HG03095 (cell line): ENCODE measurements around the gene DCAF15.

Experiments used
- ATAC-seq: cut with Tn5 transposase; IDR thresholded peaks from one replicate; pipeline ENCODE4 v1.9.1; 2021; ENCODE audit warnings: moderate library complexity; ENCODE audit not compliant: unreplicated experiment

DCAF15 gene

GRCh38 chr19:13929956-13930355 lies 22.4 kb upstream of the DCAF15 start:
- ATAC-seq = no peak

- ATAC-seq = no peak
These were observed 21.9 kb upstream of the DCAF15 start for GRCh38 chr19:13930402-13930801.

DNA sequence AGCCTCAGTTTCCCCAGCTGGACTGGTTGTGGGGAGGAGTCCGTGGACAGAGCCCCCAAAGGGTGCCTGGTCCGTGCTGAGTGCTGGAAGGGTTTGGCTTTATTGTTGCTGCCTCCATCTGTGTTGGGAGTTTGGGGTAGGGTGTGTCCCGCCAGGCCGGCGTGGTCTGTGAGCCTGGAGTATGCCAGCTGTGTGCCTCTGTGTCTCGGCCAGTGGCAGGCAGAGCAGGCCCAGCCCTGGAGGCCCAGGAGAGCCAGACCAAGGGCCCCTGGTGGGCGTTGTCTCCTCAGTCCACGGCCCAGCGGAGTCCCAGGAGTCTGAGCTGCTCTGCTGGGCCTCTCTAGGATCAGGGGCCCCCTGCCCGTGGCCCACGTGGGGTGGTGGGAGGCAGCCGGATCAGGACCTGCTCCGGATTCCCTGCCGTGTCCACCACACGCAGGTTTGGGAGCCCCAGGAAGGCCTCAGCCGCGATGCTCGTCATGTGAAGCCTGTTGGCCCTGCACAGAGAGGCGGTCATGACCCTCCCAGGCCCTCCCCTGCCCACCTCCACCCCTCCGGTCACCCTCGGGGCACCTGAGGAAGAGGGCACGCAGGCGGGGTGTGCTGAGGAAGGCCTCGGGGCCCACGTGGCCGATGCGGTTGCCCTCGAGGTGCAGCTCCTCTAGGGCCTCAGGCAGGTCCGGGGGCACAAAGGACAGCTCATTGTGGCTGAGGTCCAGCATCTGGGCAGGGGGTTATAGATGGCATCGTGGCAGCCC lies 20.7 kb upstream of the DCAF15 start:
- no peak for ATAC-seq

DNA sequence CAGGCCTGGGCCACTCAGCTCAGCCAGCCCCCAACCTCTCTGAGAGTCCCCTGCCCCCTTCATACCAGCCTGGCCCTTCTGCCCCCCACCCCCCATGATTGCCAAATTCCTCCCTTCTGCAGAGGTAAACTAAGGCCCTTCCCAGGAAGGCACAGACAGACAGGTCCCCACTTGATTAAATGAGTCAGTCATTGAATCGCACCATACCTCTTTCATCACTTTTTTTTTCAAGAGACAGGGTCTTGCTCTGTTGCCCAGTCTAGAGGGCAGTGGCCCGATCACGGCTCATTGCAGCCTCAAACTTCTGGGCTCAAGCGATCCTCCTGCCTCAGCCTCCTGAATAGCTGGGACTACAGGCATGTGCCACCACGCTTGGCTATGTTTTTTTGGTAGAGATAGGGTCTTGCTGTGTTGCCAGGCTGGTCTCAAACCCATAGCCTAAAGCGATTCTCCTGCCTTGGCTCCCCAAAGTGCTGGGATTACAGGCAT lies 20.1 kb upstream of the DCAF15 start:
- no peak for ATAC-seq

- ATAC-seq = no peak
These were observed 19.4 kb upstream of the DCAF15 start for GRCh38 chr19:13932911-13933393.

DNA sequence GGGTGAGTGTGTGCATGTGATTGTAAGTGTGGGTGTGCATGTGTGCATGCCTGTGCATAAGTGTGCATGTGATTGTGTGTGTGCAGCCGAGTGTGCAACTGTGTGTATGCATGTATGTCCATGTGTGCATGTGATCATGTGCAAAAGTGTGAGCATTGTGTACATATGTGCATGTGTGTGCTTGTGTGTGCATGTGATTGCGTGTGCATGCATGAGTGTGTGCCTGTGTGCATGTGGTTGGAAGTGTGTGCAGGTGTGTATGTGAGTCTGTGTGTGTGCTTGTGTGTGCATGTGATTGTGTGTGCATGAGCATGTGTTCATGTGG lies 17.6 kb upstream of the DCAF15 start:
- ATAC-seq = no peak

- no peak for ATAC-seq
These were observed 16.4 kb upstream of the DCAF15 start for GRCh38 chr19:13935765-13936510.

DNA sequence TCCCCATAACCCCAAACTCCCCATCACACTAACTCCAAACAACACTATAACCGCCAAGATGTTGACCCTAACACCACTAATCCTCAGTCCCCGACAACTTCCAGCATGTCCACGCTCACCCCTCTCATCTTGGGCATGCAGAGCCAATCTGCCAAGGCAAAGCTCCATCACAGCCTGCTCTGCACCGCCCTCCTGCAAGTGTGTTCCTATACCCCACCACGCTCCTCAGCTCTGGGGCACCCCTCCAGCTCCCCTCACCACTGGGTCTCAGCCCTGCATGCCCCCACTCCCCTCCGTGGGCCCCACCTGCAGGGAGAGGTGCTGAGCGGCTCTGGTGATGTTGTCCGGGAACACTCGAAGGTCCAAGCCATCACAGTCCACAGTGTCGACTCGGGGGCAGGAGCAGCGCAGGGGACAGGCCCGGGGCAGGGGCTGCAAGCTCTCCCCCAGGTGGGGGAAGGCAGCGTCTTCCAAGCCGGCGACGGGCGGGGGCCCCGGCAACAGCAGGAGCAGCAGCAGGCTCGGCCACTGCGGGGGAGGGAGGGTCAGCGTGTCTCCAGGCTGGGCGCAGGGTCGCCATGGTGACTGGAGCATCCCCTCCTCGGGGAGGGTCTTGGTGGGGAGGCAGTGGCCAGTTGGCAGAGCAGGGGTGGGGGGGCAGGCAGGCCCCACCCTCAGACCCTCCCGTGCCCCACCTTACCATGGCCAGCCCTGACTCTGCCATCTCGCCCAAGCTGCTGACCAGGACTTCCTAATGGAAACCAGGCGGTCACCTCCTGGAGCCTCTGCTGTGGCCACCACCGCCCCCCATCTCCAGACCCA lies 14.6 kb upstream of the DCAF15 start:
- ATAC-seq = no peak

- no peak for ATAC-seq
These were observed 13.8 kb upstream of the DCAF15 start, which contains the start of gene PODNL1 for GRCh38 chr19:13938301-13939064. Gene PODNL1, minus strand, starts transcription at chr19:13938417. Its CDS starts 236 bp downstream, at chr19:13938181.

GRCh38 chr19:13942023-13942684 lies 10.2 kb upstream of the DCAF15 start:
- ATAC-seq = no peak

GRCh38 chr19:13946414-13946813 lies 5.9 kb upstream of the DCAF15 start:
- no peak for ATAC-seq

DNA sequence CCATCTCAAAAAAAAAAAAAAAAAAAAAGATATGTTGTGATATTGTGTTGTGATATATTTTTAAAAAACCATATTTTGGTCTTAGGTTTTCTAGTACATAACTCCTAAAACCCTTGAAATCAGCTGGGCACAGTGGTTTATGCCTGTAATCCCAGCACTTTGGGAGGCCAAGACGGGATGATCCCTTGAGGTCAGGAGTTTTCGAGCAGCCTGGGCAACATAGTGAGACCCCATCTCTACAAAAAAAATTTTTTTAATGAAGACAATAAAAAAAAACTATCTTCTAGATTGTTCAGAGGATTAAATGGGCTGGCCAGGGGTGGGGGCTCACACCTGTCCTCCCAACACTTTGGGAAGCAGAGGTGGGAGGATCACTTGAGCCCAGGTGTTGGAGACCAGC lies 1.3 kb upstream of the DCAF15 start:
- no peak for ATAC-seq

GRCh38 chr19:13951799-13952153 lies 533 bp upstream of the DCAF15 start:
- no peak for ATAC-seq

DNA sequence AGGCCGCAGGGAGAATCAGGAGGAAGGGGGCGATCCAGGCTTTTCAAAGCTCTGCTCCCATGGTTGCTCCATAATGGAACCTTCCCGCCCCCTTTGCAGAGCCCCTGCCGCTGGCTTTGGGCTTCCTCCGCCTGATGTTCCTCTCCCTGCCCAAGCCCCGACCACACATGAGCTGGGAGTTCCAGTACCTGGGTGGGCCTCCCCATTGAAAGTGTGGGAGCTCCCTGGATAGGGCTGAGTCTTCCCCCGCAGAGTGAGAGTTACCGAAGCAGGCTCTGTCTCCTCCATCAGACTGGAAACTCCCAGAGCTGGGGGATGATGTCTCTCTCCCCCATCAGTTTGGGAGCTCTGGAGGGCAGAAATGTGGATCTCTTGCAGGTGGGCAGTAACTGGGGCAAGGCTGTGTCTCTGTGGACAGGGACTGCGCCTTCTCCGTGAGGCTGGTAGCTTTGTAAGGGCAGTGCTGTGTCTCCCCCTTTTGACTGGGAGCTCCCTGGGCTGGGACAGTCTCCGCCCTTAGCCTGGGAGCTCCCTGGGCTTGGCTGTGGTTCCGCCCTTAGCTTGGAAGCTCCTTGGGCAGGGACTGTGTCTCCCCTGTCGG lies 722 bp downstream of the DCAF15 start:
- no peak for ATAC-seq

DNA sequence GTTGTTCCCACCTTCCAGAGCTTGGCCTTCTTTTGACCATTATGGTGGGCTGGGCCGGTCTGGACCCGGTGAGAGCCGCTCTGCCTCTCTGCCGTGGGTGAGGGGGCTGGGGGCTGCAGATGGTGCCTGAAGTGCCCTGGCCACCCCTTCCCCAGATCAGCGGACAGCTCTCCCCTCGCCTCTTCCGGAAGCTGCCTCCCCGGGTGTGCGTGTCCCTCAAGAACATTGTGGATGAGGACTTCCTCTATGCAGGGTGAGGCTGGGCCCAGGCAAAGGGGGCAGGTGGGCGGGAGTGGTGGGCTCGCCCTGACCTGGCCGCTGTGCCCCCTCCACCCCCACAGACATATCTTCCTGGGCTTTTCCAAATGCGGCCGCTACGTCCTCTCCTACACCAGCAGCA lies 1.9 kb downstream of the DCAF15 start:
- ATAC-seq = no peak

DNA sequence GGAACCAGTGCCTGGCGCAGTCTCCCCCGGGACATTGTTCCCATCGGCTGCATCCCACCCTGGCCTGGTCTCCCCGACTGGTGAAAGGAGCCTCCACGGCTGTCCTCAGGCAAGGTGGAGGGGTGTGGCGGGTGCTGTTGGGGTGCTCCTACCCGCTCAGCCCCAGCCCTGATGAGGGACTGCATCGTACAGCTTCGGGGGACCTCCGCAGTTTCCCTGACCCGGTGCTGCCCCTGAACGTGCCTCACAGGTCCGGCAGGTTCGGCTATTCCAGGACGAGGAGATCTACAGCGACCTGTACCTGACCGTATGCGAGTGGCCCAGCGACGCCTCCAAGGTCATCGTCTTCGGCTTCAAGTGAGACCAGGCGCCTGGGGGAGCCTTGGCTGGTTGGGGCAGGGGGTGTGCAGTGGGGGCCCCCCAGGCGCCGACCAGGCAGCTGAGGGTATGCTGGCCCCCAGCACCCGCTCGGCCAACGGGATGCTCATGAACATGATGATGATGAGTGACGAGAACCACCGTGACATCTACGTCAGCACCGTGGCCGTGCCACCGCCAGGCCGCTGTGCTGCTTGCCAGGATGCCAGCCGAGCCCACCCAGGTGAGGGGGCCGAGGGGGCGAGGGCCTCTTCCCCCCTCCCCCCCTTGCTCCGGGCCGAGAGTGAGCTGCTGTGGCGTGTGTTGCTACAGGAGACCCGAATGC lies 3.5 kb downstream of the DCAF15 start:
- ATAC-seq = no peak

DNA sequence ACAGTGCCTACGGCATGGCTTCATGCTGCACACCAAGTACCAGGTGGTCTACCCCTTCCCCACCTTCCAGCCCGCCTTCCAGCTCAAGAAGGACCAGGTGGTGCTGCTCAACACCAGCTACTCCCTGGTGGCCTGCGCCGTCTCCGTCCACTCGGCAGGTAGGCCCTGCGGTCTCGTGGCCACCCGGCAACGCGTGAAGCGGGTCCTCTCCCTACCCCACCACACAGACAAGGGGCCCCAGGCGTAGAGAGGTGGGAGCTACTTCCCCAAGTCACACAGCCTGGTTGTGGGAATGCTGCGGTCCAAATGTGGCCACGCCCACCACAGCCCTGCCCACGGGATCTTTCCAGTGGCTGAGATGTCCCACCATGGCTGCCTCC lies 4.0 kb downstream of the DCAF15 start:
- ATAC-seq = no peak

DNA sequence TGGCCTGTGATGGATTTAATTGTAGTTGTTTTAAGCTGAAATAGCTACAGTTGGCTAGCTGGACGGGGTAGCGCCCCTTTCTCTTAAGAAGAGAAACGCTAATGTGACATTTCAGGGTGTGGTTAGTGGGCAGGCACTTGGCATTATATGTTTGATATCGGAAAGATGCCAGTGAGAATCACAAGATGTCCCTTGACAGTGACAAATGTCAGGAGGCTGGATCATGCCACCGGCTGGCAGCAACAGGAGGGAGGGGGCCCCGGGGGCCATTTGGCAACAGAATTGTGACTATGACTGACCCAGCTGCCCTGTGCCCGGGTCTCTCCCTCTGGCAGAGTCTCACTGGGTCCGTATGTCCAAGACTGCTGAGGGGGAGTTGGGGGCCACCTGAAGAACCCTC lies 4.7 kb downstream of the DCAF15 start:
- ATAC-seq = no peak

DNA sequence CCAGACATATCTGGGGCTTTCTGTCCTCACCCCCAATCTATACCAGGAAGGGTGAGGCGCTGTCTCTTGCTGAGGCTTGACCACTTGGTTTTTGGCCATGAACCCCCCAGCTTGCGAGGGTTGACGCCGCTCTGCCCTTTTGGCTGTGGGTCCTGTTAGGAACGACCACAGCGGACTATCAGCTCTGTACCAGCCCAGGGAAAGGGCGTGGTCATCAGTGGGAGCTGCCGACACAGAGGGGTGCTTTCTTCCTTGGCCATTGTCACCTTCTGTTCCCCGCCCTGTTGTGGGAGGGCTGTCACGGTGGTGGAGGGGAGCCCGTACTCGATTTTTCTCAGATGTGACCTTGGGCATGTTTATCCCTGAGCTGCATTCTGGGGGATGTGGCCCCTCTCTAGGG lies 5.7 kb downstream of the DCAF15 start:
- ATAC-seq = no peak
